Body of pancreas (tissue), 4 donors: ENCODE results near the gene F2RL2. TPM values are rescaled to one million over a fixed set of nuclear protein-coding genes. Genes with fewer than 3 reads are reported as not detected.

Experiments
- ATAC-seq: fragments of 150-250 bp; one replicate; pipeline ENCODE4 v1.9.1; 2016
- DNase-seq, 4 donors: peaks; one replicate each; pipeline ENCODE4 v3.0.0-alpha.2; 2019
- H3K27ac ChIP-seq, 4 donors: fragments of 200-600 bp; sonication (generic); 1 replicate in 3 of 4; 2 replicates in 1 of 4; pipeline versions ENCODE4 v1.5.1 to v1.6.1; 2016 to 2019; ENCODE audit warnings: mild to moderate bottlenecking in 1 of 4, mixed read lengths in 1 of 4, moderate library complexity in 1 of 4
- H3K27me3 ChIP-seq, 2 donors: fragments of 200-600 bp; sonication (generic); one replicate each; pipeline ENCODE4 v1.6.0; 2016; ENCODE audit warnings: mild to moderate bottlenecking in 1 of 2
- H3K36me3 ChIP-seq, 2 donors: fragments of 200-600 bp; sonication (generic); replicated peaks in 1 of 2; 2 replicates each; pipeline ENCODE4 v1.5.1; 2016; ENCODE audit warnings: low read depth in 2 of 2; ENCODE audit not compliant: insufficient read depth in 1 of 2
- H3K4me1 ChIP-seq: fragments of 200-600 bp; sonication (generic); one replicate; pipeline ENCODE4 v1.6.0; 2016
- H3K4me3 ChIP-seq, 2 donors: fragments of 200-600 bp; sonication (generic); 1 replicate in 1 of 2; 2 replicates in 1 of 2; pipeline ENCODE4 v1.5.1; 2016 to 2019
- H3K9me3 ChIP-seq, 3 donors: fragments of 200-600 bp; sonication (generic); 1 replicate in 2 of 3; 2 replicates in 1 of 3; pipeline ENCODE4 v1.5.1; 2016
- POLR2A ChIP-seq, 3 donors: fragments of 450-650 bp; IDR thresholded peaks; one replicate each; pipeline ENCODE4 v1.6.1; 2016; ENCODE audit warnings: antibody characterized with exemption in 3 of 3, mild to moderate bottlenecking in 2 of 3
- WGBS, 2 donors: methylation state at CpG; one replicate each; pipeline ENCODE4 v1.1.5; 2017; 5-methylcytosine and 5-hydroxymethylcytosine counted together
- intact Hi-C: fragments of 100-400 bp; cut with DNase I; formaldehyde crosslinking; loops from one replicate; pipeline ENCODE4 v1.15.1; 2023
- total RNA-seq, 2 donors: library from RNA; depleted of rRNA; stranded (reverse); fragments of >200 nt; gene quantifications; one replicate each; pipeline ENCODE4 v1.1.0, GENCODE V29; 2016
- TF ChIP-seq, protein P1 (sequence below), 7 experiments: fragments of 450-650 bp in 4 of 7; fragments of 200-600 bp in 3 of 7; sonication (generic) in 3 of 7; IDR thresholded peaks; one replicate each; pipeline ENCODE4 v1.5.1; 2016 to 2019; ENCODE audit warnings: antibody characterized with exemption in 7 of 7

Gene F2RL2
- total RNA-seq, 2 donors from 2014 or later, result 0.78 TPM; not detected in 1

DNA sequence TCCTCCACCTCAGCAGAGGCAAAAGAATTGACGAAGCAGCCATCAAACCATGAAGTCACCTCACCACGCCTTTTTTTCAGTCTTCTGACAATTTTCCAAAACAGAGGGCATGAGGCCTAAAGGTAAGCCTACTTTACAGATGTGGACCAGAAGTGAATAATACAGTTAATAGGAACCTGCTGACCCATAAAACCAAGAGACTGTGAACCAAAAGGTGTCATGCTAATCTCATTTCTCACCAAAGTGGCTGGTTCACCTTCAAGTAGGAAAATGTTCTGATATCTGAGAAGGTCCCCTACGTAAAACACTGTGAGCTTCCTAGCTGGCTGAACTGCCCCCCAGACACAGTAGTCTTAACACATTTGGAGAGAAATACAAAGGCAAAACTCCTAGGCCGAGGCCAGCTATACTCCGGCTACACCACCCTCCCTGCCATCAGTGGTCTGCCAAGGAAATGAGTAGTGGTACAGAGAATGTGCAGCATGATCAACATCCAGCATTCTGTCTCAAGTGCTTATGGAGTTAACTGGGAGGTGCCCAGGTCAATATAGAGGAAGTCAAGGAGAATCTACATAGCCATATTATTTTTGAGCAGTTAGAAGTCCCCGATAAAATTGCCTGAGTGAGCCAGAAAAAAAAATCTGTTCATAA is 19.3 kb upstream of the F2RL2 start:
- WGBS, 2 donors, result 93 to 96% methylated on average over 6 of the region's 6 CpGs

DNA sequence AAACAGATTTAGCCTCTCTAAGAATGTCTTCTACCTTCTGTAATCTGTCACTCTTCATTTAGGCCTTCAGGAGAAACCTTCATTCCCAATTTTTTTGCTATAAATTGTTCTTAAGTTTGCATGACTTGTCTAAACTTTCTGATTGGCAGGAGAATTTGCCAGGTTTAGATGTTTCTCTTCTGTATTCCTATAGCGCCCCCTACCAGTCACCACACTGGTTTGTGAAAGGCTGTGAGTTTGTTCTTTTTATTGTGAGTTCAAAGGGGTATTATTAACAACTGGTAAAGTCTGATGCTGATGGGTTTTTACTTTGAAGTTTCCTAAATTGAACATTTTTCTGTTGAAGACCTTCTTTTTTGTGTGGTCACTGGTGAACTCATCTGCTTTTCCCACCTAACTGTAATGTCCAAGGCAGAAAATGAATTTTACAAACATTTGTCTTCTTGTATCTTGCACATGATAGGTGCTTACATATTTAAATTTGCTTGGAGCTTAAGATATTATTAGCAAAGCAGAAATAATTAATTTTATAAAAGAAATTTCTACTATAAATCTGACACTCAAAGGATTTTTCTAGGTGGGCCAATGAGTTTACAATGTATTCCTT is 18.4 kb upstream of the F2RL2 start:
- H3K9me3 ChIP-seq, result no peaks in the 10 kb centered on the region
- intact Hi-C loops, result no loop called here
- H3K4me1 ChIP-seq, result no peaks in the 10 kb centered on the region
- H3K27ac ChIP-seq, result no peak overlapping the region
- H3K36me3 ChIP-seq, result peaks cover 0 to 11% of the 10 kb centered on the region in 2 donors
- DNase-seq (peak; percentile 58 to 79 (median 68)), ATAC-seq (peak; percentile 50)
- TF ChIP-seq, protein P1, sequence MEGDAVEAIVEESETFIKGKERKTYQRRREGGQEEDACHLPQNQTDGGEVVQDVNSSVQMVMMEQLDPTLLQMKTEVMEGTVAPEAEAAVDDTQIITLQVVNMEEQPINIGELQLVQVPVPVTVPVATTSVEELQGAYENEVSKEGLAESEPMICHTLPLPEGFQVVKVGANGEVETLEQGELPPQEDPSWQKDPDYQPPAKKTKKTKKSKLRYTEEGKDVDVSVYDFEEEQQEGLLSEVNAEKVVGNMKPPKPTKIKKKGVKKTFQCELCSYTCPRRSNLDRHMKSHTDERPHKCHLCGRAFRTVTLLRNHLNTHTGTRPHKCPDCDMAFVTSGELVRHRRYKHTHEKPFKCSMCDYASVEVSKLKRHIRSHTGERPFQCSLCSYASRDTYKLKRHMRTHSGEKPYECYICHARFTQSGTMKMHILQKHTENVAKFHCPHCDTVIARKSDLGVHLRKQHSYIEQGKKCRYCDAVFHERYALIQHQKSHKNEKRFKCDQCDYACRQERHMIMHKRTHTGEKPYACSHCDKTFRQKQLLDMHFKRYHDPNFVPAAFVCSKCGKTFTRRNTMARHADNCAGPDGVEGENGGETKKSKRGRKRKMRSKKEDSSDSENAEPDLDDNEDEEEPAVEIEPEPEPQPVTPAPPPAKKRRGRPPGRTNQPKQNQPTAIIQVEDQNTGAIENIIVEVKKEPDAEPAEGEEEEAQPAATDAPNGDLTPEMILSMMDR (IDR thresholded peaks at IDR 0.05), result peak; percentile 16 to 76 (median 68)
- TF ChIP-seq POLR2A (IDR thresholded peaks at IDR 0.05), result no peak
- 16 to 29% methylated on average over 1 of the region's 1 CpG for WGBS, 2 donors
- H3K4me3 ChIP-seq, result no peak overlapping the region
- H3K27me3 ChIP-seq, result no peaks in the 10 kb centered on the region

More for the DNA sequence above, 19.3 kb upstream of the F2RL2 start:
- Histone ChIP-seq H3K4me1 (no peaks in the 10 kb centered on the region), H3K27ac (no peak overlapping the region), H3K9me3 (no peaks in the 10 kb centered on the region), H3K36me3 (peaks cover 0 to 11% of the 10 kb centered on the region in 2 donors), H3K27me3 (no peaks in the 10 kb centered on the region), H3K4me3 (no peak overlapping the region)
- TF ChIP-seq, protein P1 (IDR thresholded peaks at IDR 0.05), result no peak
- TF ChIP-seq POLR2A (IDR thresholded peaks at IDR 0.05), result no peak
- intact Hi-C loops, result no loop called here
- ATAC-seq (no peak), DNase-seq (no peak)

DNA sequence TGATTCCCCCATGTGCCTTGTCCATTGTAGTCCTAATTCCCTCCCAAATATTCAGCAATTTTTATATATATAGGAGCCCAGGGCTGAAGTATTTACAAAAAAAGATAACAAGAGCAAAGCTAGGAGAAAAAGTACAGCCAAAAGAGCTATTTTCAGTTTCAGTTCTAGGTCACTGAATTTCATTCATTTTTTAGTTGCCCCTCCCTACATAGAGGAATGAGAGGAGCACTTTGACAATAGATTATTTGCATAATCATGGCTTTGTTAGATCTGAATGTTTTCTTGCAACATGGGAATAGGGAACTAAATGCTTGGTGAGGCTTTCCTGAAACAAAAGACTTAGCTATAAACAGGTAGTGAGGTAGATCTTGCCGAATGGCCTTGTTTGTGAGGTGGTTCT is 15.3 kb upstream of the F2RL2 start:
- H3K27ac ChIP-seq, result no peak overlapping the region
- intact Hi-C loops, result no loop called here
- WGBS, 2 donors, result 76 to 88% methylated on average over 1 of the region's 1 CpG
- TF ChIP-seq POLR2A (IDR thresholded peaks at IDR 0.05), result no peak
- TF ChIP-seq, protein P1 (IDR thresholded peaks at IDR 0.05), result no peak
- H3K4me1 ChIP-seq, result no peaks in the 10 kb centered on the region
- DNase-seq (no peak), ATAC-seq (no peak)
- H3K27me3 ChIP-seq, result no peaks in the 10 kb centered on the region
- no peak overlapping the region for H3K4me3 ChIP-seq
- H3K36me3 ChIP-seq, result peaks cover 0 to 10% of the 10 kb centered on the region in 2 donors
- H3K9me3 ChIP-seq, result no peaks in the 10 kb centered on the region

DNA sequence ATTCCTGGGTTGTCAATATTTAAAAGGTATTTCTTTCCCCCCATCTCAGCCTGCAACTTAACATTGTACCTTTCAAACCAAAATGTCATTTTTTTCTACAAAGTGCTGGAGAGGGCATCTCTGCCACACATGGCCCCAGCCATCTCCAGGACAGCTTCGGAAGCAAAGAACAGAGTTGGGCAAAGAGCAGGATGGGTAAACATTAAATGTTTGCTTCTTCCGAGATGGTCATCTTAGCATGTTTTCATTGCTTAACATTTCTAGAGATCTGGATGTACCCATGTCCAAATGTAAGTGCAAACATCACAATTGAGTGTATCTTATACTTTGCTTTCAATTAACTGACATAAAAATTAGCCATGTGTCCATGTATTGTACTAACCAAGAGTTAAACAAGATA is 14.3 kb upstream of the F2RL2 start:
- Histone ChIP-seq H3K36me3 (peaks cover 0 to 7% of the 10 kb centered on the region in 2 donors), H3K9me3 (no peaks in the 10 kb centered on the region), H3K27me3 (no peaks in the 10 kb centered on the region), H3K27ac (no peak overlapping the region), H3K4me3 (no peak overlapping the region), H3K4me1 (no peaks in the 10 kb centered on the region)
- WGBS, 2 donors, result 56 to 66% methylated on average over 2 of the region's 2 CpGs
- ATAC-seq, result no peak
- intact Hi-C loops, result no loop called here
- TF ChIP-seq, protein P1 (IDR thresholded peaks at IDR 0.05), result no peak
- no peak for TF ChIP-seq POLR2A (IDR thresholded peaks at IDR 0.05)
- DNase-seq, result no peak
